ENCODE measurements around the gene SLC8A2.

DNA sequence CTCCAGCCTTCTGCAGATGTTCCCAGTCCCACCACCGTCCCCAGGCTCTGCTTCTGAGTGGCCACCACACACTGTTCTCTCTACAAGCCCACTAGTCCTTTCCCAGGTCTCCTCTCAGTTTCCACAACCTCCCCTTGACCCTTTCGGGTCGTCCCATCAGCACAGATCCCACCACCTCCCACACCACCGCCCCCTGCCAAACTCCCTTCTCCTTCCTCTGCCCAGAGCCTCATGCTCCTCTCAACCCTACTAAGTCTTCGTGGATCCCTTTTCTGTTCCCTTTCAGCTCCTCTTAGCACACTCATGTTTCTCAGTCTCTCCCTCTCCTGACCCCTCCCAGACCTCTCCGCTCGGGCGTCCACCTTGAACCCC is 41.2 kb upstream of the SLC8A2 start:
- TF ChIP-seq, protein P1, sequence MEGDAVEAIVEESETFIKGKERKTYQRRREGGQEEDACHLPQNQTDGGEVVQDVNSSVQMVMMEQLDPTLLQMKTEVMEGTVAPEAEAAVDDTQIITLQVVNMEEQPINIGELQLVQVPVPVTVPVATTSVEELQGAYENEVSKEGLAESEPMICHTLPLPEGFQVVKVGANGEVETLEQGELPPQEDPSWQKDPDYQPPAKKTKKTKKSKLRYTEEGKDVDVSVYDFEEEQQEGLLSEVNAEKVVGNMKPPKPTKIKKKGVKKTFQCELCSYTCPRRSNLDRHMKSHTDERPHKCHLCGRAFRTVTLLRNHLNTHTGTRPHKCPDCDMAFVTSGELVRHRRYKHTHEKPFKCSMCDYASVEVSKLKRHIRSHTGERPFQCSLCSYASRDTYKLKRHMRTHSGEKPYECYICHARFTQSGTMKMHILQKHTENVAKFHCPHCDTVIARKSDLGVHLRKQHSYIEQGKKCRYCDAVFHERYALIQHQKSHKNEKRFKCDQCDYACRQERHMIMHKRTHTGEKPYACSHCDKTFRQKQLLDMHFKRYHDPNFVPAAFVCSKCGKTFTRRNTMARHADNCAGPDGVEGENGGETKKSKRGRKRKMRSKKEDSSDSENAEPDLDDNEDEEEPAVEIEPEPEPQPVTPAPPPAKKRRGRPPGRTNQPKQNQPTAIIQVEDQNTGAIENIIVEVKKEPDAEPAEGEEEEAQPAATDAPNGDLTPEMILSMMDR (conservative IDR thresholded peaks at IDR 0.05; ENCODE audit: low read depth, low read length) = no peak
- TF ChIP-seq POLR2A (IDR thresholded peaks at IDR 0.05; ENCODE audit: low read depth, low read length) (no peak), MAZ (IDR thresholded peaks at IDR 0.05; ENCODE audit: borderline replicate concordance, low read depth, low read length) (no peak), RAD21 (IDR thresholded peaks at IDR 0.05; ENCODE audit: low read length) (no peak), RFX5 (IDR thresholded peaks at IDR 0.05; ENCODE audit: low read depth, low read length) (no peak), CEBPB (IDR thresholded peaks at IDR 0.05; ENCODE audit: low read depth, low read length) (no peak), MAFK (IDR thresholded peaks at IDR 0.05; ENCODE audit: low read depth, low read length) (no peak)

Data from IMR-90 (cell line).